ENCODE results near the gene ASB2. TPM values are rescaled to one million over a fixed set of nuclear protein-coding genes. Genes with fewer than 3 reads are reported as not detected.

ASB2 gene
- total RNA-seq, 2 donors from 2014 or later = 115 to 187 TPM

DNA sequence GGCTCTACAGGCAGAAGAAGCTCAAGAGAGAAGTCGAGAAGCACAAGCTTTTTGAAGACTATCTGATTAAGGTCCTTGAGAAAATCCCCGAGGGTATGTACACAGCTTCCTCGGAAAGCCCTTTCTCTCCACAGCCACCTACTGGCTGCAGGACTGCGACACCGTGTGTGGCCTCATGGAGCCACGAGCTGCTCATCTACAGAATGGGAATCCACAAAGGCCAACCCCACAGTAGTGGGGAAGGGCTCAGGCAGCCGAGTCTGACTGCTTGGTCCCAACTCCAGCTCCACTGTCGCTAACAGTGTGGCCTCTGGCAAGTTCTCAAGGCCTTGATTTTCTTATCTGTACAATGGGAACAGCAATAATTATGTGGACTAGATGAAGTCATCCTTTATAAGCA lies 23.2 kb upstream of the ASB2 start:
- TF ChIP-seq, protein P1, sequence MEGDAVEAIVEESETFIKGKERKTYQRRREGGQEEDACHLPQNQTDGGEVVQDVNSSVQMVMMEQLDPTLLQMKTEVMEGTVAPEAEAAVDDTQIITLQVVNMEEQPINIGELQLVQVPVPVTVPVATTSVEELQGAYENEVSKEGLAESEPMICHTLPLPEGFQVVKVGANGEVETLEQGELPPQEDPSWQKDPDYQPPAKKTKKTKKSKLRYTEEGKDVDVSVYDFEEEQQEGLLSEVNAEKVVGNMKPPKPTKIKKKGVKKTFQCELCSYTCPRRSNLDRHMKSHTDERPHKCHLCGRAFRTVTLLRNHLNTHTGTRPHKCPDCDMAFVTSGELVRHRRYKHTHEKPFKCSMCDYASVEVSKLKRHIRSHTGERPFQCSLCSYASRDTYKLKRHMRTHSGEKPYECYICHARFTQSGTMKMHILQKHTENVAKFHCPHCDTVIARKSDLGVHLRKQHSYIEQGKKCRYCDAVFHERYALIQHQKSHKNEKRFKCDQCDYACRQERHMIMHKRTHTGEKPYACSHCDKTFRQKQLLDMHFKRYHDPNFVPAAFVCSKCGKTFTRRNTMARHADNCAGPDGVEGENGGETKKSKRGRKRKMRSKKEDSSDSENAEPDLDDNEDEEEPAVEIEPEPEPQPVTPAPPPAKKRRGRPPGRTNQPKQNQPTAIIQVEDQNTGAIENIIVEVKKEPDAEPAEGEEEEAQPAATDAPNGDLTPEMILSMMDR (IDR thresholded peaks at IDR 0.05) = no peak
- Histone ChIP-seq H3K4me3 (no peak overlapping the region), H3K36me3 (no peaks in the 10 kb centered on the region), H3K27ac (no peak overlapping the region), H3K27me3 (no peaks in the 10 kb centered on the region), H3K4me1 (peaks cover 0 to 33% of the 10 kb centered on the region in 2 donors), H3K9me3 (no peaks in the 10 kb centered on the region)
- no peak for DNase-seq (ENCODE audit: low spot score)

DNA sequence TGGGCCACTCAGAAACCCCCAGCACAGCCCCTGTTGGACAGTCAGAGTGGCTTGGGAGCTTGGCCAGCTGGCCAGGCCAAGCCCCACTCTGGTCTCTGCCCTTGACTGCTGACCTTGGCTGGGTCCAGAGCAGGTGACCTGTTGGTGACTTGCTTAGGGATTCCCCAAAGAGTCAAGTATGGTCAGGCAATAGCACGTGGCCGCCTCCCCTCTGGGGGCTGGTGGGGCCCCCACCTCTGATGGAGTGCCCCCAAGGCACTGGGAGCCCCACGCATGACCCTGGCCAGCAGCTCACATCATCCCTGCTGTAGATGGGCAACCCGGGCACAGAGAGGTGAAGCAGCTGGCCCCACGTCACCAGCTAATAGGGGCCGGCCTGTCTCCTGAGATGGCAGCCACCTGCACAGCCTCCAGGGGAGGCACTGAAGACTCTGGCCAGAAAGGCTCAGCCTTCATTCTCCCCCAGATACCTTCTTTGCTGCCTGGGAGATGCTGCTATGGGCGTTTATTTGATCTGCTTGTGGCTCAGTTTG lies 22.6 kb upstream of the ASB2 start:
- TF ChIP-seq, protein P1 (IDR thresholded peaks at IDR 0.05) = no peak
- no peak for DNase-seq (ENCODE audit: low spot score)
- Histone ChIP-seq H3K4me1 (peaks cover 0 to 34% of the 10 kb centered on the region in 2 donors), H3K9me3 (no peaks in the 10 kb centered on the region), H3K36me3 (no peaks in the 10 kb centered on the region), H3K27me3 (no peaks in the 10 kb centered on the region), H3K27ac (no peak overlapping the region), H3K4me3 (no peak overlapping the region)

DNA sequence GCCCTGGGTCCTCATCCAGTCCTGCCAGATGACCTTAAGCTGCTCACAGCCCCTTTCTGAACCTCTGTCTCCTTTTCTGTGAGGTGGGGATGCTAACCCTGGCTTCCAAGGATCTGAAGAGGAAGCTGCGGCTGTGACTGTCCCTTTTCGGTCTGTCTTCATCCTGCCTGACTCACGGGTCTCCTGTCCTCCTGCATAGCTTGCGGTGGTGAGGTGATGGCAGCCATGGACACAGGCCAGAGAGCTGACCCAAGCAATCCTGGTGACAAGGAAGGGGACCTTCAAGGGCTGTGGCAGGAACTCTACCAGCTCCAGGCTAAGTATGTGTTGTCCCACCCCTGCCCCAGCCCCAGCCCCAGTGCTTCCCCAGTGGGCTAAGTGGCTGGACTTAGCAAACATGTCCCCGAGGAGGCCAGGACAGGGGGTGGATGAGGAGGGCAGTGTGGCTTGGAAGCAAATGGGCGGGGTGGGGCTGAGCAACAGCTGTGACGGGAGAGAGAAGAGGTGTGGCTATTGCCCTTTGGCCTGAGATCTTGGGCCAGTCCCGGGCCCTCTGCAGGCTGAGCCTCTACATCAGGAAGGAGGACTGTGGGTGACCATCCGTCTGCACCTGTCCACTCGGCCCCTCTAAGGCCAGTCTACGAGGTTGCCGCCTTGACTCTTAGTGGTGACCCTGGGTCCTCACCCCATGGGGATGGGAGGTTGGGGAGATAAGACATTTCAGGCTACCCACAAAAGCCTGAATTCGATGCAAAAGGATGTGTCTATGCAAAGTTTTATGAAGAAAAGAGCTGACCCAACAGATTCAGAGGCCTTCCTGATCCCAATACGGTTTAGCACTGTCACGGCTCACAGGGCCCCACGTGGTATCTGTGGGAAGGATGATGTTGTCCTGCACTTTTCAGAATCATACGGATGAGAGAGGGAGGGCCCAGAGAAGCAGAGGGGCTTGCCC lies 21.8 kb upstream of the ASB2 start:
- Histone ChIP-seq H3K4me1 (peaks cover 0 to 34% of the 10 kb centered on the region in 2 donors), H3K36me3 (no peaks in the 10 kb centered on the region), H3K9me3 (no peaks in the 10 kb centered on the region), H3K4me3 (no peak overlapping the region), H3K27me3 (no peaks in the 10 kb centered on the region), H3K27ac (no peak overlapping the region)
- TF ChIP-seq, protein P1 (IDR thresholded peaks at IDR 0.05) = no peak
- no peak for DNase-seq (ENCODE audit: low spot score)

DNA sequence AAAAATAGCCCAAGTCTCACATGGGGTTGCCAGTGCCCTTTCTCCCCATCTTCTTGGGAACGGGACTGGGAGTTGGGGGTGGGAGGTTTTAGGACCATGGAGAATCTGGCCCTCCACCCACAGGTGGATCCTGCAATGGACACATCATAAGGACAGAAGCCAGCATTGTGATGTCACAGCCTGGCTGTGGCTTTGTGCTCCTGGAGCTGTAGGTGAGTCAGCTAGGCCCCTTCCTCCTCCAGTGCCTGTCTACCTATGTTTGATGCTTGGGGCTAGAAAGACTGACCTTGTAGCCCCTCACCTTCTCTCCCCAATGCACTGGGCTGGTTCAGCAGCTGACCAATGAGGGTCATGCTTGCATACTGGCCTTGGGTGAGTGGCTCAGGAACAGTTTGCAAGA lies 20.7 kb upstream of the ASB2 start, which contains the start of gene CCDC197:
Gene CCDC197, plus strand, starts transcription at position 220 of the 400 bp plus-strand sequence. CDS start 831 bp downstream, outside the sequence.
- peak within 1 kb of the TSS; percentile 36 to 83 for H3K27ac ChIP-seq
- no peak for DNase-seq (ENCODE audit: low spot score)
- TF ChIP-seq, protein P1 (IDR thresholded peaks at IDR 0.05) = no peak
- no peaks in the 10 kb centered on the region for H3K9me3 ChIP-seq
- H3K4me3 ChIP-seq = no peak within 1 kb of the TSS
- H3K36me3 ChIP-seq = no peaks in the 10 kb centered on the region
- H3K4me1 ChIP-seq = peaks cover 0 to 34% of the 10 kb centered on the region in 2 donors
- no peaks in the 10 kb centered on the region for H3K27me3 ChIP-seq

DNA sequence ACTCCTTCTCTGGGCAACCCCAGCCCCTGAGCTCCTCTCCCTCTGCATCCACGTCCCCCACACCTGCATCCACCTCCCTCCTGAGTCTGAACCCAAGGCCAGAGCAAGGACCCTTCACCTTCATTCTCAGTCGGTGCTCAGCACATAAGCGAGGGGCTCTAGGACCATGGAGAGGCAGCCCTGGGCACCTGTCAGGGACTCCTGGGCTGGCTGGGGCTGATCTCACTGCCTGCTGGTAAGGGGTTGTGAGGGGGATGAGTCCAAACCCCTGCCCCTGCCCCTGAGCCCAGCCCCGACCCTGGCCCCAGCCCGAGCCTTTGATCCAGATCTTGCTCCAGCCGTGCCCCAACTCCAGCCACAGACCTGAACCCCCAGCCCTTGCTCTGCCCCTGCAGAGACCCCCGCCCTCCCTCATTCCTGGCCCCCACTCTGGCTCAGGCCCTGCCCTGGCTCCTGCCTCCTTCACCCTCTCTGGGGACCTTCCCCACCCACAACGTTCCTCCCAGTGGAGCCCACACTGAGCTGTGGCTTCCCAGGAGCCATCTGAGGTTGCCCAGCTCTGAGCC lies 19.8 kb upstream of the ASB2 start:
- Histone ChIP-seq H3K27ac (peak overlapping the region; percentile 36 to 83), H3K4me3 (no peak overlapping the region), H3K4me1 (peaks cover 0 to 28% of the 10 kb centered on the region in 2 donors), H3K36me3 (no peaks in the 10 kb centered on the region), H3K27me3 (no peaks in the 10 kb centered on the region), H3K9me3 (no peaks in the 10 kb centered on the region)
- TF ChIP-seq, protein P1 (IDR thresholded peaks at IDR 0.05) = no peak
- no peak for DNase-seq (ENCODE audit: low spot score)
